ENCODE data around the gene MSL1. TPM values are rescaled to one million over a fixed set of nuclear protein-coding genes. Genes with fewer than 3 reads are reported as not detected.
A peak's percentile ranks its signal among the peaks of the same experiment; 100 is the strongest.

Gene MSL1
- total and polyA plus RNA-seq, 9 of the 15 experiments (the other 6 are each of a cell fraction or from before 2014, with no cell fraction given) = 13.8 to 120 (median 61.9) TPM

DNA sequence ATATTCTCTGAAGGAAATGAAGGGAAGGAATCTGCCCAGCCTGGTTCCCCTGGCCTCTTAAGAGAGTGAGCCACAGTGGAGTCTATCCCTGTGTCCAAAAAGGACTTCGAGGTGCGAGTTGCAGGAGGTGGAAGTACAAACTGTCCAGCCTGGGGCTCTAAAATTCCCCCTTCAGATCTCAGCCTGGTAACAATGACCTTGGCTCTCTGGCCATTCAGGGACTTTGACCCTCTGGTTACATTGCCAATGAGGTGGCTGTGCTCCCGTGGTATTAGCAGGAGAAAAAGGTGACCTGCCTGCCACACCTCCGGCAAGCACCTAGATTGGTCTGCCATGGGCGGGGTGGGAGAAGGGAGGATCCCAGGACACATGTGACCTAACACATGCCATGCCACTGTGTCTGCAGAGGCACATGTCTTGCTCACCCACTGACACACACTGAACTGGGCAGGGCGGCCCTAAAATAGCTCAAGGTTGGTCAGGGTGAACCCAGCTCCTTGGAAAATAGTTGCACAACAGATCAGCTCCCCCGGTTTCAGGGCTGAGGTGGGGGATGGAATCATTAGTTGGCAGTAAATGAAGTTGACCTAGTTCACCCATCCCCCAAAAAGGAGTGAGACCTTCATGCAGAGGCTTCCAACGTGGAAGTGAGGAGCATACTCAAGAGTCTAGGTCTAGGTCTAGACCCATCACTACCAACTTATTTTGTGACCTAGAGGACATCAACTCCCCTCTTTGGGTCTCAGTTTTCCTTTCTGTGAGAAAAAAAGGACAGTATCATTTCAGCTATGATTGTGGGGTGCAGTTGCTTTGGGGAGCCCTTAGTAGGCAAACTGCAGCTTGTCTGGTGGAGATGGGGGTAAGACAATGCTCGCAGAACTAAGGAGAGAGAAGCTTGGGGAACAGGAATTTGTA is 23.6 kb upstream of the MSL1 start (continued):
- TF ChIP-seq U2AF2 (optimal IDR thresholded peaks at IDR 0.05; ENCODE audit: low read depth, low read length) (no peak), ZFP36 (IDR thresholded peaks at IDR 0.05; ENCODE audit: low read depth, low read length, partially characterized antibody) (no peak), ZNF584 (CRISPR knock-in tag; IDR thresholded peaks at IDR 0.05; ENCODE audit: low read depth) (peak; percentile 67; the same call in 1 of the 2 replicates), FOXM1 (IDR thresholded peaks at IDR 0.05; ENCODE audit: low read depth) (0 out of 2 replicates have a peak, but pooled peaks have one; percentile 23), FOXM1 (CRISPR knock-in tag; IDR thresholded peaks at IDR 0.05; ENCODE audit: low read depth) (no peak), ZNF507 (tag; conservative IDR thresholded peaks at IDR 0.05) (no peak), BRF1 (IDR thresholded peaks at IDR 0.05; ENCODE audit: borderline replicate concordance, extremely low read depth, insufficient read length) (no peak), ZBTB1 (CRISPR knock-in tag; IDR thresholded peaks at IDR 0.05; ENCODE audit: borderline replicate concordance, low read depth) (no peak), ZNF197 (CRISPR knock-in tag; IDR thresholded peaks at IDR 0.05; ENCODE audit: low read depth) (no peak), JUN (IDR thresholded peaks at IDR 0.05; ENCODE audit: borderline replicate concordance, low read depth, low read length) (no peak), JUN (CRISPR knock-in tag; IDR thresholded peaks at IDR 0.05; ENCODE audit: borderline replicate concordance) (no peak), NR2F6 (CRISPR knock-in tag; IDR thresholded peaks at IDR 0.05) (no peak), FOXA3 (CRISPR knock-in tag; conservative IDR thresholded peaks at IDR 0.05 in 1 of 2, IDR thresholded peaks at IDR 0.05 in 1 of 2) (no peak), ZKSCAN1 (IDR thresholded peaks at IDR 0.05; ENCODE audit: low read depth, low read length) (0 out of 2 replicates have a peak, but pooled peaks have one; percentile 11), THRAP3 (IDR thresholded peaks at IDR 0.05; ENCODE audit: borderline replicate concordance) (peak; percentile 81; the same call in 1 of the 2 replicates), ZNF586 (CRISPR knock-in tag; conservative IDR thresholded peaks at IDR 0.05) (no peak)
- TF ChIP-seq, protein P1, sequence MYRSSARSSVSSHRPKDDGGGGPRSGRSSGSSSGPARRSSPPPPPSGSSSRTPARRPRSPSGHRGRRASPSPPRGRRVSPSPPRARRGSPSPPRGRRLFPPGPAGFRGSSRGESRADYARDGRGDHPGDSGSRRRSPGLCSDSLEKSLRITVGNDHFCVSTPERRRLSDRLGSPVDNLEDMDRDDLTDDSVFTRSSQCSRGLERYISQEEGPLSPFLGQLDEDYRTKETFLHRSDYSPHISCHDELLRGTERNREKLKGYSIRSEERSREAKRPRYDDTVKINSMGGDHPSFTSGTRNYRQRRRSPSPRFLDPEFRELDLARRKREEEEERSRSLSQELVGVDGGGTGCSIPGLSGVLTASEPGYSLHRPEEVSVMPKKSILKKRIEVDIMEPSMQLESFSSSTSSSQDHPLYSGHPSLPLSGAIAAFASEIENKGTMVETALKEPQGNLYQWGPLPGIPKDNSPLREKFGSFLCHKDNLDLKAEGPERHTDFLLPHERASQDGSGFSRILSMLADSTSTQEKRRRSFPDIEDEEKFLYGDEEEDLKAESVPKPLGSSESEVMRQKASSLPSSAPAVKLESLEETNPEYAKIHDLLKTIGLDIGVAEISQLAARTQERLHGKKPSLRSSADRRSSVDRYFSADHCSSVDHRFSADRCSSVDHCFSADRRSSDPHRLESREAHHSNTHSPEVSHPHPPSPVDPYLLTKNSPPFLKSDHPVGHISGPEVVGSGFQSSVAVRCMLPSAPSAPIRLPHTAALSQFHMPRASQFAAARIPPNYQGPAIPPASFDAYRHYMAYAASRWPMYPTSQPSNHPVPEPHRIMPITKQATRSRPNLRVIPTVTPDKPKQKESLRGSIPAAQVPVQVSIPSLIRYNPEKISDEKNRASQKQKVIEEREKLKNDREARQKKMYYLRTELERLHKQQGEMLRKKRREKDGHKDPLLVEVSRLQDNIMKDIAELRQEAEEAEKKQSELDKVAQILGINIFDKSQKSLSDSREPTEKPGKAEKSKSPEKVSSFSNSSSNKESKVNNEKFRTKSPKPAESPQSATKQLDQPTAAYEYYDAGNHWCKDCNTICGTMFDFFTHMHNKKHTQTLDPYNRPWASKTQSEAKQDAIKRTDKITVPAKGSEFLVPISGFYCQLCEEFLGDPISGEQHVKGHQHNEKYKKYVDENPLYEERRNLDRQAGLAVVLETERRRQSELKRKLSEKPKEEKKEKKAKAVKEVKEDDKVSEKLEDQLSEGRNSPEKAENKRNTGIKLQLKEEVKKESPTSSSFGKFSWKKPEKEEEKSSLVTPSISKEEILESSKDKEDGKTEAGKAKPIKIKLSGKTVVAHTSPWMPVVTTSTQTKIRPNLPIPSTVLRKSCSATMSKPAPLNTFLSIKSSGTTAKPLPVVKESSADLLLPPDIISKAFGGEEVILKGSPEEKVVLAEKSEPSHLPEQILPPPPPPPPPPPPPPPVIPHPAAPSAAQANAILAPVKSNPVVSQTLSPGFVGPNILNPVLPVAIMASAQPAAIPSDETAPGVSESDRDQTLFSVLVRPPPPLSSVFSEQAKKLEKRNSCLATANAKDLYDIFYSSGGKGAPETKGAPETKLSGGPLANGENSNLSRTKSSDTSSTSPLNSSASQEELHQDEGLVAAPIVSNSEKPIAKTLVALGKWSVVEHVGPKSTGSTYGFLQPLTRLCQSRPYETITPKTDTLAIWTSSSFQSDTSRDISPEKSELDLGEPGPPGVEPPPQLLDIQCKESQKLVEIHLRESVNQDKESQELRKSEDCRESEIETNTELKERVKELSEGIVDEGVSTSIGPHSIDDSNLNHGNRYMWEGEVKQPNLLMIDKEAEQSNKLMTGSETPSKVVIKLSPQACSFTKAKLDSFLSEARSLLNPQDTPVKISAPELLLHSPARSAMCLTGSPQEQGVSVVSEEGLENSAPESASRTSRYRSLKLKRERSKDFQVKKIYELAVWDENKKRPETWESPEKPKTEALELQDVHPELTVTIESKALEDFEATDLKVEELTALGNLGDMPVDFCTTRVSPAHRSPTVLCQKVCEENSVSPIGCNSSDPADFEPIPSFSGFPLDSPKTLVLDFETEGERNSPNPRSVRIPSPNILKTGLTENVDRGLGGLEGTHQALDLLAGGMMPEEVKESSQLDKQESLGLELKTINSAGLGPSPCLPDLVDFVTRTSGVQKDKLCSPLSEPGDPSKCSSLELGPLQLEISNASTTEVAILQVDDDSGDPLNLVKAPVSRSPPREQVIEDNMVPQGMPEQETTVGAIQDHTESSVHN (IDR thresholded peaks at IDR 0.05; ENCODE audit: borderline replicate concordance in 1 of 2, low read depth in 1 of 2) = no peak
